GM12875 (cell line): ENCODE measurements around the gene DOCK1.
"Not testable (repeated sequence)": the region's sequence is repeated elsewhere in the genome, so short reads cannot be mapped to it uniquely, and the experiment has no call there.

Source experiments
- H3K4me3 ChIP-seq: one replicate; pipeline ENCODE4 v1.5.1; 2011; ENCODE audit warnings: low read depth, low read length, control low read depth
- TF ChIP-seq, protein P1 (sequence below): IDR thresholded peaks from 2 replicates; pipeline ENCODE4 v1.5.1; 2011; ENCODE audit warnings: low read depth, mild to moderate bottlenecking, control low read depth, inconsistent platforms, low read length, moderate library complexity, borderline replicate concordance; ENCODE audit not compliant: insufficient read depth

The DOCK1 gene

DNA sequence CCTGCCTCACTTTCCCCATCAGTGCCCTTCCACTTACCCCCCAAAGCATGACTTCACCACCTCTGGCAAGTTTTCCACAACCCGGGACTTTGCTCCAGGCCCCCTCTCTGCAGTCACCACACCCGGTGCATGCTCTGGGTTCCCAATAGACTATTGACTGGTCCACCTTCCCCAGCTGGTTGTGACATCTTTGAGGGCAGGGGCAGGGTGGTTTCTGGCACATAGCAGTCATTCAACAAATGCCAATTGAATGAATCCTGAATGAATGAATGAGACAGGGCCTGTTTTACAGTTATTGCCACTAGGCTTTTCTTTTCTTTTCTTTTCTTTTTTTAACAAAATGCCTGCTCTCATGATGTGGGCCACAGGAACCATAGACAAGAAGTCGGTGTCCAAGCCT lies 28.8 kb upstream of the DOCK1 start:
- TF ChIP-seq, protein P1, sequence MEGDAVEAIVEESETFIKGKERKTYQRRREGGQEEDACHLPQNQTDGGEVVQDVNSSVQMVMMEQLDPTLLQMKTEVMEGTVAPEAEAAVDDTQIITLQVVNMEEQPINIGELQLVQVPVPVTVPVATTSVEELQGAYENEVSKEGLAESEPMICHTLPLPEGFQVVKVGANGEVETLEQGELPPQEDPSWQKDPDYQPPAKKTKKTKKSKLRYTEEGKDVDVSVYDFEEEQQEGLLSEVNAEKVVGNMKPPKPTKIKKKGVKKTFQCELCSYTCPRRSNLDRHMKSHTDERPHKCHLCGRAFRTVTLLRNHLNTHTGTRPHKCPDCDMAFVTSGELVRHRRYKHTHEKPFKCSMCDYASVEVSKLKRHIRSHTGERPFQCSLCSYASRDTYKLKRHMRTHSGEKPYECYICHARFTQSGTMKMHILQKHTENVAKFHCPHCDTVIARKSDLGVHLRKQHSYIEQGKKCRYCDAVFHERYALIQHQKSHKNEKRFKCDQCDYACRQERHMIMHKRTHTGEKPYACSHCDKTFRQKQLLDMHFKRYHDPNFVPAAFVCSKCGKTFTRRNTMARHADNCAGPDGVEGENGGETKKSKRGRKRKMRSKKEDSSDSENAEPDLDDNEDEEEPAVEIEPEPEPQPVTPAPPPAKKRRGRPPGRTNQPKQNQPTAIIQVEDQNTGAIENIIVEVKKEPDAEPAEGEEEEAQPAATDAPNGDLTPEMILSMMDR = no peak
- H3K4me3 ChIP-seq = no peak overlapping the region

DNA sequence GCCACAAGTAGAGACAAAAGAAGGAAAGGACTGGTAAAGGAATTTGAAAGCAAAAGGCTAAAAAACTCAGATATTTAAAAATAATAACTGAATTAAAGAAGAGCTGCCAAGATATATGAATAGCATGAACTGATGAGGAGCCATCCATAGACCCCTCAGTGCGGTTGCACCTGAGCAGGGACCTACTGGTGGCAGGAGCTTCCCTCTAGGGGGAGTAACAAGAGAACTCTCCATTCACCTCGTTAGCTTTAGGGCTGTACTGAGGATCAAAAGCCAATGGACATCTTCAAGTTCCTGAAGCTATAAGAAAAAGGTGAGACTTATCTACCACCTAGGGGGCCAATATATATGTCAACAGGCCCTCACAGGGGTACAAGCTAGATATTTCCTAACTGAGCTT lies 27.8 kb upstream of the DOCK1 start:
- H3K4me3 ChIP-seq = no peak overlapping the region
- TF ChIP-seq, protein P1 = no peak

DNA sequence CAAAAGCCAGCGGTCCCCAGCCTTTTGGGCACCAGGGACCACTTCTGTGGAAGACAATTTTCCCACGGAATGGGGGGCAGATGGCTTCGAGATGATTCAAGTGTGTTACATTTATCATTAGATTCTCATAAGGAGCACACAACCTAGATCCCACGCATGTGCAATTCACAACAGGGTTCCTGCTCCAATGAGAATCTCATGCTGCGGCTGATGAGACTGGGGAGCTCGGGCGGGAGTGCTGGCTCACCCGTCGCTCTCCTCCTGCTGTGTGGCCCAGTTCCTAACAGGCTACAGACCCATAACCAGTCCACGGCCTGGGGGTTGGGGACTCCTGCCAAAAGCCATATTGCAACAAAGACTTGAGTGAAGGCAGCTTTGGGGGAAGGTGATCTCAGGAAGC lies 26.6 kb upstream of the DOCK1 start:
- no peak overlapping the region for H3K4me3 ChIP-seq
- TF ChIP-seq, protein P1 = no peak

DNA sequence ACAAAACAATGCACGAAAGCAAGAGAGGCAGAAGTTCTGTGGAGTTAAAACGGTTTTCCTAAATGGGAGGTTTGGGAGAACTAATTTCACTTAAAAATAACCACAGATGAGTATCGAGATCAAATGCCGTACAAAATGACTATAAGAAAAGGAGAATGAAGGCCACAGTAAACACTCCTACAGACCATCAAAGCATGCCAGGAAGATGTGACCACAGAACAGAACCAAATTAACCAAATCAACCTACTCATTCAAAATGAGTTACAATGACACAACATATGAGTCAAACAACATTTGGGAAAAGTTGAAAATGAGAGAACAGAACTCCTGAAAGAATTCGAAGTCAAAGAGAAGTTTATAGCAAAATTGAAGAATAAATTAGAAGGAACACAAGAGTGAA lies 24.3 kb upstream of the DOCK1 start:
- no peak overlapping the region for H3K4me3 ChIP-seq
- TF ChIP-seq, protein P1 = no peak

DNA sequence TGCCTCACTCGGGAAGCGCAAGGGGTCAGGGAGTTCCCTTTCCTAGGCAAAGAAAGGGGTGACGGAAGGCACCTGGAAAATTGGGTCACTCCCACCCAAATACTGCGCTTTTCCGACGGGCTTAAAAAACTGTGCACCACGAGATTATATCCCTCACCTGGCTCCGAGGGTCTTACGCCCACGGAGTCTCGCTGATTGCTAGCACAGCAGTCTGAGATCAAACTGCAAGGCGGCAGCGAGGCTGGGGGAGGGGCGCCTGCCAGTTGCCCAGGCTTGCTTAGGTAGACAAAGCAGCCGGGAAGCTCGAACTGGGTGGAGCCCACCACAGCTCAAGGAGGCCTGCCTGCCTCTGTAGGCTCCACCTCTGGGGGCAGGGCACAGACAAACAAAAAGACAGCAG lies 23.2 kb upstream of the DOCK1 start:
- not testable (repeated sequence) for H3K4me3 ChIP-seq

DNA sequence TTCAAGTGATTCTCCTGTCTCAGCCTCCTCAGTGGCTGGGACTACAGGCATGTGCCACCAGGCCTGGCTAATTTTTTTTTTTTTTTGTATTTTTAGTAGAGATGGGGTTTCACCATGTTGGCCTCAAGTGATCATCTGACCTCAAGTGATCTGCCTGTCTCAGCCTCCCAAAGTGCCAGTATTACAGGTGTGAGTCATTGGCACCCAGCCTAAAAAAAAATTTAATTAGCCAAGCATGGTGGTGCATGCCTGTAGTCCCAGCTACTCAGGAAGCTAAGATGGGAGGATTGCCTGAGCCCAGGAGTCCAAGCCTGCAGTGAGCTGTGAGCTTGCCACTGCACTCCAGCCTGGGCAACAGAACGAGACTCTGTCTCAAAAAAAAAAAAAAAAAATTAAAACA lies 16.8 kb upstream of the DOCK1 start:
- not testable (repeated sequence) for H3K4me3 ChIP-seq

DNA sequence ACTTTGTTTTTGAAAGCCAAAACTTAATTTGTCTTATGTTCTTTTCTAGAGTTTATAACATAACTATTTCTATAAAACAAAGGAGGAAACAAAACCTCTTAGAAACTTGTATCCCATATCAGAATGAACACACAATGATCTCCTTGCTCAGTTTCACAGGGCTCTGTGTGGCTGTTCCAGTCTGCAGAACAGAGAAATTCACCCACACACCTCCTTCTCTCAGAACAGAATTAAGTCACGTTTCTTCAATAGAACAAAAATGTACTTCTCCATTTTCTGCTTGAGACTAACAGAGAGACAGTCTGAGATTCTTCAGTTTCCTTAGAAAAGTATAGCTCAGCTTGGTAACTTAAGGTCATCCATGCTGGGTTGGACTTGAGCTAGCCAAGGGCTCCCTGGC lies 15.8 kb upstream of the DOCK1 start:
- no peak overlapping the region for H3K4me3 ChIP-seq
- TF ChIP-seq, protein P1 = no peak

DNA sequence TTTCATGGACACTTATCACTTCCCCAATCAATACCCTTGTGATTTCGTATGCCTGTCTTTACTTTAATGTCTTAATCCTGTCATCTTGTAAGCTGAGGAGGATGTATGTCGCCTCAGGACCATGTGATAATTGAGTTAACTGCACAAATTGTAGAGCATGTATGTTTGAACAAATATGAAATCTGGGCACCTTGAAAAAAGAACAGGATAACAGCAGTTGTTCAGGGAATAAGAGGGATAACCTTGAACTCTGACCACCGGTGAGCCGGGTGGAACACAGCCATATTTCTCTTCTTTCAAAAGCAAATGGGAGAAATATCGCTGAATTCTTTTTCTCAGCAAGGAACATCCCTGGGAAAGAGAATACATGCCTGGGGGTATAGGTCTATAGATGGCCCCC lies 14.4 kb upstream of the DOCK1 start:
- H3K4me3 ChIP-seq = not testable (repeated sequence)

DNA sequence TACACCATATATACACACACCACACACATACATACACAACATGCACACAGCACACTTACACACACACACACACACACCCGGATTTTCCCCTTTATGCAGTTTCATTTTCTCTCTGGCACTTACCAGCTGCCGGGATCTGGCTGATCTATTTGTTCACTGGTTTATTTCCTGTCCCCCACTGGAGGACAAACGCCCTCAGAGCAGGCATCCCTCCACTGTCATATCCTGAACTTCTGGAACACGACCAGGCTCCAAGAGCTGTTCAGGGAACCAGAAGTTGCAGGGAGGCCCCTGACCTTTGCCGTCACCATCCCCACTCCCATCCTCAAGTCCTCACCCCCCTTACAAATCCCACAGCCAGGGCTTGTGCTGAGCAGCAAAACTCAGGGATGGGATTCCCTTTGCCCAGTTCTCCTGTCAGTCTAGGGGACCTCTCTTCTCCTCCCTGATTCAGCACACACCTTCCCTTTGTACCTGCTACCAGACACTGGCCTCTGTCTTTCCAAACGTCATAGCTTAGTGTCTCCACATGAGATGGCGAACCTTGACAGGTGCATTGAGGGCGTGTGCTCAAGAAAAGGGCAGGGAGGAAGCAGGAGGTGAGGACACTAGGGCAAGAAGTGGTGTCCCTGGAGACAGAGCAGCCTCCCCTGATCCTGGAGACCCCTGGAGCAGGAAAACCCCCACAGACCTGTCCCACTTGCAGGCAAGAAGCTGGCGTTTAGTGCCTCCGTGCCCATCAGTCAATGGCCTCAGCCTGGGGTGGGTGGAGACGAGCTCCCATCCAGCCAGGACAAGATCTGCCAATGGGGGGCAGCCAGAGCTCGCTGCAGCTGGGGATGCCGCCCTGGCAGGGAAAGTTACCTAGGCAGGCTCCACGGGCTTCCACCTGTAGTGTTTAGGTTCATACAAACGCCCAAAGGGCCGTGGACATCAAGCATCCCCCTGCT lies 12.7 kb upstream of the DOCK1 start:
- no peak overlapping the region for H3K4me3 ChIP-seq
- TF ChIP-seq, protein P1 = no peak
